K562 (cell line): Measurements from ENCODE around the gene FSCN2. TPM values are rescaled to one million over a fixed set of nuclear protein-coding genes. Genes with fewer than 3 reads are reported as not detected.
A peak's percentile ranks its signal among the peaks of the same experiment; 100 is the strongest.

Experiments used
- BACH1 ChIP-seq: fragments of 200-800 bp; sonication (Bioruptor generic); IDR thresholded peaks from 2 replicates; pipeline ENCODE4 v1.6.1; 2016; ENCODE audit warnings: missing genetic modification characterization, missing compliant biosample characterization
- CSDE1 ChIP-seq, 2 experiments: fragments of 450-650 bp; IDR thresholded peaks; 2 replicates each; pipeline ENCODE4 v1.6.1; 2016; ENCODE audit warnings: mild to moderate bottlenecking in 1 of 2
- DIDO1 ChIP-seq: fragments of 450-650 bp; IDR thresholded peaks from 2 replicates; pipeline ENCODE4 v1.6.1; 2016; ENCODE audit warnings: low read depth, missing biosample characterization, missing genetic modification characterization
- DNMT1 ChIP-seq: fragments of 450-650 bp; IDR thresholded peaks from 2 replicates; pipeline ENCODE4 v1.6.1; 2016; ENCODE audit warnings: antibody characterized with exemption, mild to moderate bottlenecking
- HDAC1 ChIP-seq, 2 experiments: fragments of 450-650 bp; IDR thresholded peaks; 2 replicates each; pipeline ENCODE4 v1.6.1; 2016 to 2017; ENCODE audit warnings: inconsistent platforms in 1 of 2, mild to moderate bottlenecking in 1 of 2, moderate library complexity in 1 of 2
- HMGN3 ChIP-seq: IDR thresholded peaks from 2 replicates; pipeline ENCODE4 v1.6.1; 2011; ENCODE audit warnings: borderline replicate concordance, low read depth, mild to moderate bottlenecking, mixed read lengths, low read length; ENCODE audit not compliant: insufficient read length; ENCODE audit errors: extremely low read depth
- LEF1 ChIP-seq: fragments of 450-650 bp; IDR thresholded peaks from 2 replicates; pipeline ENCODE4 v1.6.1; 2016; ENCODE audit warnings: mild to moderate bottlenecking
- MBD1 ChIP-seq: fragments of 250-450 bp; sonication (Bioruptor Pico); IDR thresholded peaks from 2 replicates; pipeline ENCODE4 v1.8.0; 2022; ENCODE audit warnings: inconsistent platforms
- POLR2A ChIP-seq: fragments of 450-650 bp; conservative IDR thresholded peaks from 2 replicates; pipeline ENCODE4 v1.6.1; 2016
- POLR2AphosphoS5 ChIP-seq: IDR thresholded peaks from 2 replicates; pipeline ENCODE4 v1.6.1; 2011; ENCODE audit warnings: mild to moderate bottlenecking, low read depth, low read length, moderate library complexity; ENCODE audit not compliant: control insufficient read depth, insufficient read depth
- POLR2G ChIP-seq: fragments of 200-400 bp; formaldehyde crosslinking; IDR thresholded peaks from 2 replicates; pipeline ENCODE4 v1.6.1; 2017; ENCODE audit warnings: low read depth, mild to moderate bottlenecking, antibody characterized with exemption, low read length, moderate library complexity
- PRDM10 ChIP-seq: fragments of 450-650 bp; IDR thresholded peaks from 2 replicates; pipeline ENCODE4 v1.6.1; 2018; ENCODE audit not compliant: partially characterized antibody
- RUNX1 ChIP-seq: sonication (generic); IDR thresholded peaks from 2 replicates; pipeline ENCODE4 v1.6.1; 2016; ENCODE audit warnings: antibody characterized with exemption, low read depth
- SIN3B ChIP-seq: fragments of 450-650 bp; IDR thresholded peaks from 2 replicates; pipeline ENCODE4 v1.6.1; 2017; ENCODE audit warnings: low read depth, mild to moderate bottlenecking, moderate library complexity
- TRIM28 ChIP-seq: fragments of 450-650 bp; IDR thresholded peaks from 2 replicates; pipeline ENCODE4 v1.6.1; 2017
- YY1 ChIP-seq, 3 experiments: IDR thresholded peaks; 2 replicates each; pipeline ENCODE4 v1.6.1; 2011; ENCODE audit warnings: low read length in 2 of 3, mild to moderate bottlenecking in 2 of 3, moderate library complexity in 2 of 3, borderline replicate concordance in 1 of 3, control low read depth in 1 of 3, low read depth in 1 of 3; ENCODE audit not compliant: insufficient read depth in 3 of 3, insufficient replicate concordance in 2 of 3, control insufficient read depth in 1 of 3, insufficient read length in 1 of 3; ENCODE audit errors: extremely low read depth in 1 of 3
- ZBTB8A ChIP-seq: fragments of 450-650 bp; IDR thresholded peaks from 2 replicates; pipeline ENCODE4 v1.6.1; 2018; ENCODE audit warnings: mild to moderate bottlenecking, moderate library complexity; ENCODE audit not compliant: partially characterized antibody
- ZNF41 ChIP-seq: fragments of 250-450 bp; sonication (Bioruptor Pico); conservative IDR thresholded peaks from 2 replicates; pipeline ENCODE4 v1.4.0; 2020; ENCODE audit warnings: mild to moderate bottlenecking
- polyA plus RNA-seq, 8 experiments: library from polyadenylated mRNA; depleted of rRNA in 4 of 8; stranded (reverse) in 5 of 8; unstranded in 3 of 8; fragments of >200 nt; fragmentation: Nextera tagmentation in 2 of 8; fragmentation: Illumina TruSeq in 1 of 8; extraction: Ambion mirVana in 2 of 8; extraction: Trizol in 1 of 8; gene quantifications; 2 replicates each; pipeline versions ENCODE4 v1.2.1 to v1.2.3, GENCODE V29; 2011 to 2014; ENCODE audit warnings: inconsistent platforms in 1 of 8, missing spikeins in 1 of 8
- total RNA-seq, 7 experiments: library from RNA; depleted of rRNA in 6 of 7; stranded (reverse); fragments of >200 nt in 6 of 7; fragmentation: Illumina TruSeq in 2 of 7; extraction: Trizol in 2 of 7; gene quantifications; 2 replicates each; pipeline versions ENCODE4 v1.2.1 to v1.2.3, GENCODE V29; 2011 to 2021; ENCODE audit warnings: low replicate concordance in 1 of 7
- TF ChIP-seq, protein P1 (sequence below): fragments of 250-450 bp; sonication (Bioruptor Pico); IDR thresholded peaks from 2 replicates; pipeline ENCODE4 v1.8.0; 2022; ENCODE audit warnings: inconsistent platforms, mild to moderate bottlenecking, moderate library complexity, borderline replicate concordance
- TF ChIP-seq, protein P2 (sequence below): fragments of 450-650 bp; formaldehyde crosslinking; IDR thresholded peaks from 2 replicates; pipeline ENCODE4 v1.4.0; 2022; ENCODE audit warnings: missing genetic modification characterization

FSCN2 gene
- total and polyA plus RNA-seq, 9 of the 15 experiments (the other 6 are each of a cell fraction or from before 2014, with no cell fraction given), result 0.08 TPM; not detected in 8

DNA sequence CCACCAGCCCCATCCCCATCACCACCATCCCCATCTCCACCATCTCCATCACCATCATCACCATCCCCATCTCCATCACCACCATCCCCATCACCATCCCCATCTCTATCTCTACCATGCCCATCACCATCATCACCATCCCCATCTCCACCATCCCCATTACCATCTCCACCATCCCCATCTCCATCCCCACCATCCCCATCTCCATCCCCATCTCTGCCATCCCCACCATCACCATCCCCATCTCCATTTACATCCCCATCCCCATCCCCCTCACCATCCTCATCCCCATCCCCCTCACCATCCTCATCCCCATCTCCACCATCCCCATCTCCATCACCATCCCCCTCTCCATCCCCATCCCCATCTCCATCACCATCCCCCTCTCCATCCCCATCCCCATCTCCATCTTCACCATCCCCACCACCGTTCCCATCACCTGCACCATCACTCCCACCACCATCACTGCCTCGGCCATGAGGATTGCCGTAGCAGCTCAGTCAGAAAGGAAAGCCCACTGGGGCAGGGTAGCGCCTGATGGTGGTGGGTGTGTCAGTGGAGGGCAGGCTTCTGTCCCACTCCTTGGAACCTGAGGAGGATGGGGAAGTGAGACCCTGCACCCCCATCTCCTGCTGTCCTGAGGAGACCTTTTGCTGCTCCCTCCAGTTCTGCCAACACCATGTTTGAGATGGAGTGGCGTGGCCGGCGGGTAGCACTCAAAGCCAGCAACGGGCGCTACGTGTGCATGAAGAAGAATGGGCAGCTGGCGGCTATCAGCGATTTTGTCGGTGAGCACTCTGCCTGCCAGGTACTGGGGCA lies 7.5 kb downstream of the FSCN2 start (continued):
- TF ChIP-seq PRDM10 (no peak), BACH1 (tag) (no peak), LEF1 (no peak), ZBTB8A (no peak), DNMT1 (no peak), TRIM28 (no peak), POLR2A (peak; percentile 61; the same call in 1 of the 2 replicates), POLR2AphosphoS5 (no peak), ZNF41 (CRISPR knock-in tag) (no peak), CSDE1 (IDR thresholded peaks at IDR 0.05) (no peak), YY1 (IDR thresholded peaks at IDR 0.05; ENCODE audit: borderline replicate concordance in 1 of 3, control insufficient read depth in 1 of 3, extremely low read depth in 1 of 3, insufficient read depth in 3 of 3, insufficient read length in 1 of 3, insufficient replicate concordance in 2 of 3, low read depth in 1 of 3, low read length in 2 of 3) (no peak), RUNX1 (no peak), HDAC1 (IDR thresholded peaks at IDR 0.05) (peak in 1 of 2 experiments; percentile 48; a peak in 1 of 4 replicates), HMGN3 (no peak), SIN3B (no peak), MBD1 (CRISPR knock-in tag) (no peak), POLR2G (peak; percentile 36; the same call in 1 of the 2 replicates), DIDO1 (tag) (no peak)
- TF ChIP-seq, protein P1, sequence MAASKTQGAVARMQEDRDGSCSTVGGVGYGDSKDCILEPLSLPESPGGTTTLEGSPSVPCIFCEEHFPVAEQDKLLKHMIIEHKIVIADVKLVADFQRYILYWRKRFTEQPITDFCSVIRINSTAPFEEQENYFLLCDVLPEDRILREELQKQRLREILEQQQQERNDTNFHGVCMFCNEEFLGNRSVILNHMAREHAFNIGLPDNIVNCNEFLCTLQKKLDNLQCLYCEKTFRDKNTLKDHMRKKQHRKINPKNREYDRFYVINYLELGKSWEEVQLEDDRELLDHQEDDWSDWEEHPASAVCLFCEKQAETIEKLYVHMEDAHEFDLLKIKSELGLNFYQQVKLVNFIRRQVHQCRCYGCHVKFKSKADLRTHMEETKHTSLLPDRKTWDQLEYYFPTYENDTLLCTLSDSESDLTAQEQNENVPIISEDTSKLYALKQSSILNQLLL (CRISPR knock-in tag), result no peak
- TF ChIP-seq, protein P2, sequence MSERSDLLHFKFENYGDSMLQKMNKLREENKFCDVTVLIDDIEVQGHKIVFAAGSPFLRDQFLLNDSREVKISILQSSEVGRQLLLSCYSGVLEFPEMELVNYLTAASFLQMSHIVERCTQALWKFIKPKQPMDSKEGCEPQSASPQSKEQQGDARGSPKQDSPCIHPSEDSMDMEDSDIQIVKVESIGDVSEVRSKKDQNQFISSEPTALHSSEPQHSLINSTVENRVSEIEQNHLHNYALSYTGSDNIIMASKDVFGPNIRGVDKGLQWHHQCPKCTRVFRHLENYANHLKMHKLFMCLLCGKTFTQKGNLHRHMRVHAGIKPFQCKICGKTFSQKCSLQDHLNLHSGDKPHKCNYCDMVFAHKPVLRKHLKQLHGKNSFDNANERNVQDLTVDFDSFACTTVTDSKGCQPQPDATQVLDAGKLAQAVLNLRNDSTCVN (CRISPR knock-in tag), result no peak
